D721Med (cell line): ENCODE data around the gene OCLN.
"Not testable (repeated sequence)": the region's sequence is repeated elsewhere in the genome, so short reads cannot be mapped to it uniquely, and the experiment has no call there.

ENCODE experiments used
- DNase-seq: peaks from one replicate; pipeline ENCODE4 v3.0.0; 2011; ENCODE audit warnings: low spot score; ENCODE audit not compliant: insufficient read length
- FAIRE-seq: peaks from 2 replicates; lab custom pipeline; 2011; peaks lifted over from hg19 to GRCh38; lab: Jason Lieb, UNC
- TF ChIP-seq, protein P1 (sequence below): IDR thresholded peaks from 2 replicates; pipeline ENCODE4 v1.5.1; 2012; ENCODE audit warnings: mild to moderate bottlenecking, control low read depth; ENCODE audit not compliant: insufficient read depth; ENCODE audit errors: missing control alignments

Gene OCLN, protein sequence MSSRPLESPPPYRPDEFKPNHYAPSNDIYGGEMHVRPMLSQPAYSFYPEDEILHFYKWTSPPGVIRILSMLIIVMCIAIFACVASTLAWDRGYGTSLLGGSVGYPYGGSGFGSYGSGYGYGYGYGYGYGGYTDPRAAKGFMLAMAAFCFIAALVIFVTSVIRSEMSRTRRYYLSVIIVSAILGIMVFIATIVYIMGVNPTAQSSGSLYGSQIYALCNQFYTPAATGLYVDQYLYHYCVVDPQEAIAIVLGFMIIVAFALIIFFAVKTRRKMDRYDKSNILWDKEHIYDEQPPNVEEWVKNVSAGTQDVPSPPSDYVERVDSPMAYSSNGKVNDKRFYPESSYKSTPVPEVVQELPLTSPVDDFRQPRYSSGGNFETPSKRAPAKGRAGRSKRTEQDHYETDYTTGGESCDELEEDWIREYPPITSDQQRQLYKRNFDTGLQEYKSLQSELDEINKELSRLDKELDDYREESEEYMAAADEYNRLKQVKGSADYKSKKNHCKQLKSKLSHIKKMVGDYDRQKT

DNA sequence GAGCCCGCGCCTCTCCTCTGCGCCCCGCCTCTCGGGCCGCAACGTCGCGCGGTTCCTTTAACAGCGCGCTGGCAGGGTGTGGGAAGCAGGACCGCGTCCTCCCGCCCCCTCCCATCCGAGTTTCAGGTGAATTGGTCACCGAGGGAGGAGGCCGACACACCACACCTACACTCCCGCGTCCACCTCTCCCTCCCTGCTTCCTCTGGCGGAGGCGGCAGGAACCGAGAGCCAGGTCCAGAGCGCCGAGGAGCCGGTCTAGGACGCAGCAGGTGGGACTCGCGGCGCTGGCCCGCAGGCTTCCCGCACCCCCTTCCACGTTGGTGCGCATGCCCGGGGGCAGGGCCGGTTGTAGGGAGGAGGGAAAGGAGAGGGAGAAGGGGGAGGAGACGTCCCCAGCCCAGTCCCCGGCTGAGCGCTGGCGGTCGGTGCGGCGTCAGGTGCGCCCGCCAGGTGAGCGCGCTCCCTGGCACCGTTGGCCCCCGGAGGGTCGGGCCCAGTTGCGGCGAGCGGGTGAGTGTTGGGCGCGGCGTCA is at the start of gene OCLN:
Gene OCLN (plus strand): TSS at position 400 of the 532 bp plus-strand sequence. CDS start 11,455 bp downstream, outside the sequence.
- TF ChIP-seq, protein P1, sequence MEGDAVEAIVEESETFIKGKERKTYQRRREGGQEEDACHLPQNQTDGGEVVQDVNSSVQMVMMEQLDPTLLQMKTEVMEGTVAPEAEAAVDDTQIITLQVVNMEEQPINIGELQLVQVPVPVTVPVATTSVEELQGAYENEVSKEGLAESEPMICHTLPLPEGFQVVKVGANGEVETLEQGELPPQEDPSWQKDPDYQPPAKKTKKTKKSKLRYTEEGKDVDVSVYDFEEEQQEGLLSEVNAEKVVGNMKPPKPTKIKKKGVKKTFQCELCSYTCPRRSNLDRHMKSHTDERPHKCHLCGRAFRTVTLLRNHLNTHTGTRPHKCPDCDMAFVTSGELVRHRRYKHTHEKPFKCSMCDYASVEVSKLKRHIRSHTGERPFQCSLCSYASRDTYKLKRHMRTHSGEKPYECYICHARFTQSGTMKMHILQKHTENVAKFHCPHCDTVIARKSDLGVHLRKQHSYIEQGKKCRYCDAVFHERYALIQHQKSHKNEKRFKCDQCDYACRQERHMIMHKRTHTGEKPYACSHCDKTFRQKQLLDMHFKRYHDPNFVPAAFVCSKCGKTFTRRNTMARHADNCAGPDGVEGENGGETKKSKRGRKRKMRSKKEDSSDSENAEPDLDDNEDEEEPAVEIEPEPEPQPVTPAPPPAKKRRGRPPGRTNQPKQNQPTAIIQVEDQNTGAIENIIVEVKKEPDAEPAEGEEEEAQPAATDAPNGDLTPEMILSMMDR, result no peak
- FAIRE-seq (no peak), DNase-seq (peak; percentile 60)

DNA sequence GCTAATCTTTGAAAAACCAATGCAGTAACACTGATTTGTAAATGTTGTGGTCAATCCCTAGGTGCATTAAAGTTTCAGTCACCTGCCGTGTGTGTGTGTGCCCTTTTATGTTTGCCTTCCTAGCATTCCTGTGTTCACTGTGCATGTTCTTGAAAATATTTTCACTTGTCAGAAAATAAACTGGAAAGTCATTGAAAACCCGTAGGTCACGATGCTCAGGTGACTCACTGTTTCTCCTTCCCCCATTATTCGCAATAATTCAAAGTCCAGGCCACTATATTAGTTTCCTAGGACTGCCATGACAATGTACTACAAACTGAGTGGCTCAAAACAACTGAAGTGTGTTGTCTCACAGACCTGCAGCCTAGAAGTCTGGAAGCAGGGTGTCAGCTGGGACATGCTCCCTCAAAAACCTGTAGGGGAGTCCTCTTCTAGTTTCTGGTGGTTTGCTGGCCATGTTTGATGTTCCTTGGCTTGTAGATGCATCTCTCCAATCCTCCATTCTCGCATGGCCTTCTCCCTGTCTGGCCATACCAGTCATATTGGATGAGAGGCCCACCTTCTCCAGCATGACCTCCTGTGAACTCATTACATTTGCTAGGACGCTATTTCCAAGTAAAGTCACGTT is 48.3 kb upstream of the OCLN start:
- TF ChIP-seq, protein P1, result no peak
- no peak for DNase-seq
- FAIRE-seq, result no peak

DNA sequence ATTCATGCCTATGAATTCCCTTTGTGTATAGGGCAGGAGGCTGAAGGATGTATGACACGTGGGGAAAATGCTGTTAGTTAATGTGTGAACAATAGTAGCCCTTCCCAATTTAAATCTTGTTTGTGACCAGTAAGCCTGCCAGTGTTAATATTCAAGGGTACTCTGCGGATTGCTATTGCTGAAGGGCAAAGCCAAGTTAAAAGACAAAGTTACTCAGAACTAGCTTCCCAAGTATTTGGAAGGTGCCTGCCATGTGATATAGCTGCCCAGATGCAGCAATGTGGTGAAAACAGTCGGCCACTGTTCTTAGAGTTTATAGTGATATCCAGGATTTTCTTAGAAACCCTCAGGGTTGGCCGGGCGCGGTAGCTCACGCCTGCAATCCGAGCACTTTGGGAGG is 43.1 kb upstream of the OCLN start:
- TF ChIP-seq, protein P1, result no peak
- DNase-seq, result no peak
- no peak for FAIRE-seq

DNA sequence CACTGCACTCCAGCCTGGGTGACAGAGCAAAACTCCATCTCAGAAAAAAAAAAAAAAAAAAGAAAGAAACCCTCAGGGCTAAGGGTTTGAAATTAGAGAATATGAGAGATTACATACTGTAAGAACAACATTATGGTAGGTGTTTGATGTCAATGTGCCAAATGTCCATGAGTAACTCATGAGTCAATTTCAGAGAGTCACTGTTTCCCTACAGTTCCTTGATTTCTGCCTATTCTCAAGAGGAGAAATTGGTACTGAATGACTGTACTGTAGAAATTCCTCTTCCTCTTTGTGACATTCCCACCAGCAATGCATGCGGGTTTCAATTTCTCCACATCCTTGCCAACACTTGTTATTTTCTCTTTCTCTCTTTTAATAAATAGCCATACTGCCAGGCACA is 42.5 kb upstream of the OCLN start:
- FAIRE-seq, result no peak
- no peak for DNase-seq
- TF ChIP-seq, protein P1, result no peak

DNA sequence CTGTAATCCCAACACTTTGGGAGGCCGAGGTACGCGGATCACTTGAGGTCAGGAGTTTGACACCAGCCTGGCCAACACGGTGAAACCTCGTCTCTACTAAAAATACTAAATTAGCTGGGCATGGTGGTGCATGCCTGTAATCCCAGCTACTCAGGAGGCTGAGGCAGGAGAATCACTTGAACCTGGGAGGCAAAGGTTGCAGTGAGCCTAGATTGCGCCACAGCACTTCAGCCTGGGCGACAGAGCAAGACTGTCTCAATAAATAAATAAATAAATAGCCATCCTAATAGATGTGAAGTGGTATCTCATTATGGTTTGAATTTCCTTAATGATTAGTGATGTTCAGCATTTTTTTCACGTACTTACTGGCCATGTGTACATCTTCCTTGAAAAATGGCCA is 42.1 kb upstream of the OCLN start:
- FAIRE-seq, DNase-seq: not testable (repeated sequence)

DNA sequence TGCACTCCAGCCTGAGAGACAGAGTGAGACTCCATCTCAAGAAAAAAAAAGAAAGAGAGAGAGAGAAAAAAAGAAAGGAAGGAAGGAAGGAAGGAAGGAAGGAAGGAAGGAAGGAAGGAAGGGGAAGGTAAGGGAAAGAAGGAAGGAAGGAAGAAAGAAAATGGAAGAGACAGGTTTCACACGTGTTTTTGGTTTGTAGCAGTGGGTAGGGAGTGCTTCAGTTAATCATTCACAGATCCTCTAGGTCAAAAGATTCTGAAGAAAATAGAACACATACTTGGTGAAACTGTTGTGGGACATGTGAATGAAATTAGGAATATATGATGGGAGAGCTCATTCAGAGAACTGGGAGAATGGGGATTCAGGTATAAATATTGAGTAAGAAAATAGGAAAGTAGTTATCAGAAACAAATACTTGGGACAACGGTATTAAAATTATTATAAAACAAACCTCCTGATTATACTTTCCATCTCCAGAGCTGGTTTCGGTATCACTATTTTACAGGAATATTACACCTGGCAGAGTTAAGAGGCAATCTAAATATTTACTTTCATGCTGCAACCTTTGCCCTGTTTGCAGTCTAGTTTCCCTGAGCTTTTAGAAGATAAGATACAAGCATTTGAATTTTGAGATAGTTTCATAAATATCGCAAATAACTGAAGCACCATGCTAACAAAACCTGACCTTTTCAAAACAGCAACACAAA is 40.5 kb upstream of the OCLN start:
- FAIRE-seq, result no peak
- DNase-seq, result no peak
- TF ChIP-seq, protein P1, result no peak

DNA sequence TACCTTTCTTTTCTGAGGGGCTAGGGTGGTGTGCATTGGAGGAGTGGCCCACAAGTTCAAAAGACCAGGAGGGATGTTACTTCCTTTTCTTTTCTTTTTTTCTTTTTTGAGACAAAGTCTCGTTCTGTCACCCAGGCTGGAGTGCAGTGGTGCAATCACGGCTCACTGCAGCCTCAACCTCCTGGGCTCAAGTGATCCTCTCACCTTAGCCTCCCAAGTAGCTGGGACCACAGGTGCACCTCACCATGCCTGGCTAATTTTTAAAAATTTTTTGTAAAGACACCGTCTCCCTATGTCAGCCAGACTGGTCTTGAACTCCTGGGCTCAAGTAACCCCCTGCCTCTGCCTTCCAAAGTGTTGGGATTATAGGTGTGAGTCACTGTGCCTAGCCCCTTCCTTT is 39.1 kb upstream of the OCLN start:
- DNase-seq, result not testable (repeated sequence)

More for the DNA sequence above, 39.1 kb upstream of the OCLN start:
- not testable (repeated sequence) for FAIRE-seq
